ENCODE measurements around the gene MAP3K14. TPM values are rescaled to one million over a fixed set of nuclear protein-coding genes. Genes with fewer than 3 reads are reported as not detected.
A peak's percentile ranks its signal among the peaks of the same experiment; 100 is the strongest.

MAP3K14 gene
- total RNA-seq, 1 experiment from 2014 or later, result 9.2 TPM

- TF ChIP-seq CTCF (IDR thresholded peaks at IDR 0.05; ENCODE audit: unreplicated experiment), result no peak
- peak; percentile 60 for DNase-seq (ENCODE audit: unreplicated experiment)
- no TSS peak for BruUV-seq (replicated peaks)
- H3K36me3 Mint-ChIP-seq (ENCODE audit: insufficient read depth, unreplicated experiment), result peaks cover 21% of the 10 kb centered on the region
- H3K4me1 Mint-ChIP-seq (ENCODE audit: insufficient read depth, unreplicated experiment), result peaks cover 67% of the 10 kb centered on the region
- no peaks in the 10 kb centered on the region for H3K9me3 Mint-ChIP-seq (ENCODE audit: unreplicated experiment)
- H3K27me3 Mint-ChIP-seq (ENCODE audit: insufficient read depth, unreplicated experiment), result no peaks in the 10 kb centered on the region
- no peak overlapping the region for H3K4me3 Mint-ChIP-seq (ENCODE audit: unreplicated experiment)
- ChIA-PET POLR2A (interaction anchor here (1.1 to 5.9 kb wide), 6 partner anchors 10 to 86 kb away, joined by 4 to 133 read pairs (median 40); partner anchors contain the start of gene MAP3K14), CTCF (interaction anchor here (0.7 to 4.9 kb wide), 4 partner anchors 10 to 19 kb away, joined by 3 to 40 read pairs (median 20); no protein-coding TSS in a partner anchor)
- H3K27ac Mint-ChIP-seq (ENCODE audit: low read depth, unreplicated experiment), result peak overlapping the region; percentile 73
- intact Hi-C loops (cut with micrococcal nuclease), result no loop called here
Measured at GRCh38 chr17:45296003-45296832, 20.6 kb downstream of the MAP3K14 start.

GRCh38 chr17:45294506-45294905, 22.3 kb downstream of the MAP3K14 start:
- ChIA-PET POLR2A (interaction anchor here (0.7 to 5.9 kb wide), 13 partner anchors 8 to 87 kb away, joined by 3 to 133 read pairs (median 9); partner anchors contain the start of gene MAP3K14), CTCF (interaction anchor here (1.0 to 4.9 kb wide), 13 partner anchors 9 to 100 kb away, joined by 3 to 40 read pairs (median 6); partner anchors contain the start of gene MAP3K14)
- no TSS peak for BruUV-seq (replicated peaks)
- H3K4me3 Mint-ChIP-seq (ENCODE audit: unreplicated experiment), result peak overlapping the region; percentile 8
- peaks cover 58% of the 10 kb centered on the region for H3K4me1 Mint-ChIP-seq (ENCODE audit: insufficient read depth, unreplicated experiment)
- intact Hi-C loops (cut with micrococcal nuclease), result loop anchor here (5.0 kb wide), 1 partner anchor 78 kb away; no protein-coding TSS in a partner anchor
- peak; percentile 62 for DNase-seq (ENCODE audit: unreplicated experiment)
- no peaks in the 10 kb centered on the region for H3K9me3 Mint-ChIP-seq (ENCODE audit: unreplicated experiment)
- H3K27me3 Mint-ChIP-seq (ENCODE audit: insufficient read depth, unreplicated experiment), result no peaks in the 10 kb centered on the region
- H3K36me3 Mint-ChIP-seq (ENCODE audit: insufficient read depth, unreplicated experiment), result peaks cover 32% of the 10 kb centered on the region
- peak overlapping the region; percentile 68 for H3K27ac Mint-ChIP-seq (ENCODE audit: low read depth, unreplicated experiment)
- TF ChIP-seq CTCF (IDR thresholded peaks at IDR 0.05; ENCODE audit: unreplicated experiment), result no peak

- peaks cover 33% of the 10 kb centered on the region for H3K36me3 Mint-ChIP-seq (ENCODE audit: insufficient read depth, unreplicated experiment)
- no peak for TF ChIP-seq CTCF (IDR thresholded peaks at IDR 0.05; ENCODE audit: unreplicated experiment)
- H3K9me3 Mint-ChIP-seq (ENCODE audit: unreplicated experiment), result no peaks in the 10 kb centered on the region
- CTCF ChIA-PET, result interaction anchor here (0.5 to 4.9 kb wide), 18 partner anchors 8 to 382 kb away, joined by 3 to 40 read pairs (median 4); partner anchors contain the start of gene MAP3K14
- BruUV-seq (replicated peaks), result no TSS peak
- no peaks in the 10 kb centered on the region for H3K27me3 Mint-ChIP-seq (ENCODE audit: insufficient read depth, unreplicated experiment)
- intact Hi-C loops (cut with micrococcal nuclease), result loop anchor here (1.0 to 5.0 kb wide), 2 partner anchors 23 to 79 kb away; no protein-coding TSS in a partner anchor
- H3K4me1 Mint-ChIP-seq (ENCODE audit: insufficient read depth, unreplicated experiment), result peaks cover 50% of the 10 kb centered on the region
- H3K4me3 Mint-ChIP-seq (ENCODE audit: unreplicated experiment), result peak overlapping the region; percentile 23
- peak; percentile 95 for DNase-seq (ENCODE audit: unreplicated experiment)
- peak overlapping the region; percentile 68 for H3K27ac Mint-ChIP-seq (ENCODE audit: low read depth, unreplicated experiment)
- POLR2A ChIA-PET, result interaction anchor here (0.6 to 5.9 kb wide), 12 partner anchors 9 to 145 kb away, joined by 3 to 133 read pairs (median 10); partner anchors contain the start of genes HEXIM1 and MAP3K14
Measured at GRCh38 chr17:45293413-45294211, 23.2 kb downstream of the MAP3K14 start.

Data from MCF 10A (cell line).